ENCODE data around the gene PPP2R1A.
"Not testable (repeated sequence)": the region's sequence is repeated elsewhere in the genome, so short reads cannot be mapped to it uniquely, and the experiment has no call there.

PPP2R1A gene

DNA sequence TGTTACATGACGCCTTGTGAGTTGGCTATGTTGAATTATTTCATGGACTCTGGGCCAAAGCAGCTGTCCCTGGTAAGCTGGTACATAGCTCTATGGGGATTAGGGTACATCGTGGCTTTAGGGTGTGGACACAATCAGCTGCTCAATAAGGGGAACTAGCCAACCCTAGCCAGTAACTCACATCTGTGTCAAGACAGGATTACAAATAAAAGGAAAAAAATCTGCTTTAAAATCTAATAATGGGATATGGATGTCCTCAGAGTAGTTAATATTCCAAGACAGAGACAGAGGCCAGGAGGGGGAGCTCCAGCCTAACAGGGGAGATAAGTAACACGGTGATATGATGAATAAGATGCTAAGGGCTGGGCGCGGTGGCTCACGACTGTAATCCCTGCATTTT, 58.4 kb downstream of the PPP2R1A start:
- peak; percentile 37 to 71 (median 42) for DNase-seq

DNA sequence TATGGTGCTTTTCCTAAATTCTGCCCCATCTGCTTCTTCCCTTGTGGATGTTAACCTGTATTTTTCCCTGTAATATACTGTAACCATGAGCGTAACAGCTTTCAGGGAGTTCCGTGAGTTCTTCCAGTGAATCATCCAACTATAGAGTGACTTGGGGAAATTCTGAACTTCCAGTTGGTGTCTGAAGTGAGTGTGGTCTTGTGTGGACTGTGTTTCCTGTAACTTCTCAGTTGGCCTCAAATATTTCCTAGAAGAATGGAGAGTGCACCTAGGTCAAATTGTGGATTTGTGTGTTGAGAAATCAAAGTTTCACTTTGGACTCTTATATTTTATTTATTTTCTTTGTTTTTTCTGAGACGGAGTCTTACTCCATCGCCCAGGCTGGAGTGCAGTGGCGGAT, 68.6 kb downstream of the PPP2R1A start:
- no peak for DNase-seq

DNA sequence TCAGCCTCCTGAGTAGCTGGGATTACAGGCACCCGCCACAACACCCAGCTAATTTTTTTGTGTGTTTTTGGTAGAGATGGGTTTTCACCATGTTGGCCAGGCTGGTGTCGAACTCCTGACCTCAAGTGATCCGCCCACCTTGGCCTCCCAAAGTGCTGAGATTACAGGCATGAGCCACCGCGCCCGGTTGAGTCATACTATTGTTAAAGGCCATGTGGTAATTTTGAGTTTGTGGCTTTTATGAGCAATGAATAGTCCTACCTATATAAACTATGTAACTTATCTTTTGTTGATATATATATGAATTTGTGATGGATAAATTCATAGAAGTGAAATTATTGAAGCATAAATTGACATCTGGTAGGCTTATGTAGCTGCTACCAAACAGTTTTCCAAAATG, 75.7 kb downstream of the PPP2R1A start:
- not testable (repeated sequence) for DNase-seq

DNA sequence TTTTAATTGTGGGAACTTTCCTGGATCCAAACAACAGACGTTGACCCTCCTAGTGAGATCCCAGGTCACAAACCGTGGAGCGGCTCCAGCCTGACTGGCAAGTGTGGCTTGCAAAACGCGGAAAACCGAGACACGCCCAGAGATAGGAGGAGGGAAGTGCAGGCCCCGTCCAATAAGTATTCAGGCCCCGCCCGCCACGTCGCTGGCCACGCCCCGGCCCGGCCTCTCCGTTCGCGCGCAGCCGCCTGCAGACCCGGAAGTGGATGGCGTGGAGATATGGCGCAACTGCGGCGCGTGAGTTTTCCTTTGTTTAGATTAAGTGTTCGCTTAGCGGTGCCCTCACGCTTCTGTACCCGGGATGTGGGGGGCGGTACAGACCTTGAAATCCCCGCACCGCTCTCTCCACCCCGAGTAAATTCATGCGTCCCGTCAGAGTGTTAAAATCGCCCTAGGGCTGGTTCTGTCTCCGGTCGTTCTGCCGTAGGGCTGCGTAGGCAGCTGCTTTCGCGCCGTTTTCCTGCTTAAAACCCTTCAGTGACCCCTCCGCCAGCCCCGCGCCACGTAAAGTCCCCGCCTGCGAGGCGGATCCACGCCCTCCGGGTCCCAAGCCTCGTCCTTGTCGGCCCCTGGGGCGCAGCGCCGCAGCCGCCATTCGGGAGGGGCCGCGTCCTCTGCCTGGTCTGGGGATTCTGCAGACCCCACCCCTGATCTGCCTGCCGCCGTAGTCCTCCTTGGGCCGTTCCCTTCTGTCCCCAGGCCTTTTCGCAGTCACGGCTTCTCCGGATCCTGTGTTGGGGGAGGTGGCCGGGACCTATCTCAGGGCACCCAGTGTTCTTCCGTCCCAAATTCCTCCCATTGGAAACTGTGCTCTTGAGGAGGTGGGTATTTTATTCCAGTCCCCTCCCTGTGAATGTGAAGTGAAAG, 79.7 kb downstream of the PPP2R1A start, which contains the start of gene ZNF766:
TSS of gene ZNF766 (plus strand) at position 250 of the 924 bp plus-strand sequence. CDS start at position 277, 27 bp downstream.
- peak; percentile 92 to 97 (median 95) for DNase-seq

DNA sequence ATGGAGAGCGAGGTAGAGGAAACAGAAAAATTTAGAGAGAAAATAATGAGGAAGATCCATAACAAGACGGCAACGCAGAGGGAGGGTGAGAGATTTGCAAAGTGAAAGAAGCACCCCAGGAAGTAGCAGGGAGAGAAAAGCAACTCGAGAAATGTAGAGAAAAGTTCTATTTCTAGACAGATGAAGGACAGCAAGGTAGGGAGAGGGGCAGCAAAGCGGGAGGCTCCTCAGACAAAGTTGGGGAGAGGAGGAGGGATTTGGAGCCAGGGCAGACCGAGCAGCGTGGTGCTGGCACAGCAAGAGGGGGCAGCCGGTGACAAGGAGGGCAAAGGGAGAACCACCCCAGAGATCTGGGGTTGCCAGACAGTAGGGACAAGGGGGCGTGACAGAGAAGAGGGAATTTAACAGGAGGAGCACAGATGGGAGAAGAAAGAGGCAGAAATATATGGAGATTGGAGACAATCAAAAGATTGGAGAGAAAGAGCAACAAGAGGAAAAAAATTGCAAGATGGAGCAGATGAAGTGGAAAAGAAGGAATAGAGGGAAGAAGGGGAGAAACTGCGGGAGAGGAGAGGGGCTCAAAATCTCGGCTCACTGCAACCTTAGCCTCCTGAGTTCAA, 80.5 kb downstream of the PPP2R1A start:
- DNase-seq, result peak in 1 of 3 experiments; percentile 36

DNA sequence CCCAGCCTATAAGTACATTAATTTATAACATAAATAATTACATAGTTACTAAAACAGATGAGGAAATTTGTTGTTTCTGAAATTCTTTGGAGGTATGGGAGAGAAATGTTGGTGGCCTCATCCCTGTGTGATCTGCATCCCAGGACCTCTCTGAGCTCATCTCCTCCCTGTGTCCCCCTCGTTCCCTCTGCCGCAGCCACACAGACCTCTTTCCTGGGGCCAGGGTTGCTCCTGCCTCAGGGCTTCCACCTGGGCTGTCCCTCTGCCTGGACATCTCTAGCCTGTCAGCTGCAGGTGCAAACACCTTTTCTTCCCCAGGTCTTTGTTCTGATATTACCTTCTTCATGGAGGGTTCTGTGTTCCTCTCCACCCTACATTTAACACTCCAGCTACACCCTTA, 83.4 kb downstream of the PPP2R1A start:
- no peak for DNase-seq

DNA sequence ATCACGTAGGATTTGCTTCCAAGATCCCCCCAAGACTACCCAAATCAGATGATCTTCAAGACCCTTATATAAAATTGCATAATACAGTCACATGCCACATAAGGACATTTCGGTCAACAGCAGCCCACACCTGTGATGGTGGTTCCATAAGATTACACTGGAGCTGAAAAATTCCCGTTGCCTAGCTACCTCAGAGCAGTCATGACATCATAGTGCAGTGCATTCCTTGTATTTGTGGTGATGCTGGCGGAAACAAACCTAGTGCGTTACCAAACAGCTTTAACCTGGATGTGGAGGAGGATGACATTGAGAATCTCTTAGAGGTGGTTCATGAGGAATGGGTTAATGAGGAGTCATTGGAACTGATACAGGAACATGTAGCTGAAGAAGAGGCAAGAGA, 84.3 kb downstream of the PPP2R1A start:
- no peak for DNase-seq

DNA sequence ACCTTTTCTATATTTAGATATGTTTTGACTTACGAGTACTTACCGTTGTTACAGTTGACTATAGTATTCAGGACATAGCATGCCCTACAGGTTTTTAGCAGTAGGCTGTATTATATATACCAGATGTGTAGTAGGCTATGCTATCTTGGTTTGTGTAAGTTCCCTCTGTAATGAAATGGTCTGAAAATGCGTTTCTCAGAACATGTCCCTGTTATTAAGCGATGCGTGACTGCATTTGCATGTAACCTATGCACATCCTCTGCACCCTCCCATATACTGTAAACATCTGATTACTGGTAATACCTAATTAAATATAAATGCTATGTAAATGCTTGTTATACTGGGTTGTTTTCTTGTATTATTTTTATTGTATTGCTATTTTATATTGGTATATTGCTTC, 86.1 kb downstream of the PPP2R1A start:
- DNase-seq, result no peak

DNA sequence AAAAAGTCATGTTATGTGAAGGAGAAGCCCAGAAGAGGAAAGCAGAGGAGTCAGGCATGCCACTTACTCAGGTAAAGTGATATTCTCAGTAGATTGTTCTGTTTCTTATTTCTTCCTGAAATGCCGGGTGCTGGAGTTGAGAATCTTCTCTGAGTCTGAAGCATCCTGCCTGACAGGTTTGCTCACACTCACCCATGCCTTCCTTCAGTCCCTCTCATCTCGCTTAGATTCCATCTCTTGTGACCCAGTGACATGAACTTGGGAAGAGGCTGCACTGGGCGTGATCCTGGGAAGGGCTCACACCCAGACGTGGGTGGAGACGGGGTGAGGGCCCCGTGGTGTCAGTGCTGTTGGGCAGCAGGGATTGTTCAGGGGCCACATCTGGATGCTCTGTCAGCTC, 87.6 kb downstream of the PPP2R1A start:
- DNase-seq, result no peak
